Hepatocyte (in vitro differentiated cells): Measurements from ENCODE around the gene PSG7.
"Not testable (repeated sequence)": the region's sequence is repeated elsewhere in the genome, so short reads cannot be mapped to it uniquely, and the experiment has no call there.

Experiments used
- EZH2 ChIP-seq: fragments of 200-600 bp; sonication (generic); IDR thresholded peaks from 2 replicates; pipeline ENCODE4 v1.6.1; 2016; ENCODE audit warnings: antibody characterized with exemption, mild to moderate bottlenecking, borderline replicate concordance
- TF ChIP-seq, protein P1 (sequence below): fragments of 200-600 bp; sonication (generic); IDR thresholded peaks from 2 replicates; pipeline ENCODE4 v1.5.1; 2016; ENCODE audit warnings: antibody characterized with exemption, mild to moderate bottlenecking; ENCODE audit not compliant: poor library complexity

DNA sequence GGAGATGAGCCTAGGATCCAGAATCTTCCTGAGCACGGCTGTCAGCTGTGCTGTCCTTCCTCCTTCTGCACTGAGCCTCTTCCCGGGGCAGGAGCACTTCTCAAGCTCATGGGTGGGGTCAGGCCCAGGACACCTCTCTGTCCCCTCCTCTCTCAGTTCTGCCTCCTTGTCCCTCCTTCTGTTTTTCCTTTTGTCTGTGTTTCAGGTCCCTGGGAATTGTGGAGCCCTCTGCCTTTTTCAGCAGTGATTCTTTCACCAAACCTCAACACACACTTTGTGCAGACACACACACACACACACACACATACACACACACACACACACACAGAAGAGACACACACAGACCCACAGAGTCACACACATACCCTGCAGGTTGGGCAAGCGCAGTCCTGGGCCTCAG, at the start of gene PSG7:
- TF ChIP-seq, protein P1, sequence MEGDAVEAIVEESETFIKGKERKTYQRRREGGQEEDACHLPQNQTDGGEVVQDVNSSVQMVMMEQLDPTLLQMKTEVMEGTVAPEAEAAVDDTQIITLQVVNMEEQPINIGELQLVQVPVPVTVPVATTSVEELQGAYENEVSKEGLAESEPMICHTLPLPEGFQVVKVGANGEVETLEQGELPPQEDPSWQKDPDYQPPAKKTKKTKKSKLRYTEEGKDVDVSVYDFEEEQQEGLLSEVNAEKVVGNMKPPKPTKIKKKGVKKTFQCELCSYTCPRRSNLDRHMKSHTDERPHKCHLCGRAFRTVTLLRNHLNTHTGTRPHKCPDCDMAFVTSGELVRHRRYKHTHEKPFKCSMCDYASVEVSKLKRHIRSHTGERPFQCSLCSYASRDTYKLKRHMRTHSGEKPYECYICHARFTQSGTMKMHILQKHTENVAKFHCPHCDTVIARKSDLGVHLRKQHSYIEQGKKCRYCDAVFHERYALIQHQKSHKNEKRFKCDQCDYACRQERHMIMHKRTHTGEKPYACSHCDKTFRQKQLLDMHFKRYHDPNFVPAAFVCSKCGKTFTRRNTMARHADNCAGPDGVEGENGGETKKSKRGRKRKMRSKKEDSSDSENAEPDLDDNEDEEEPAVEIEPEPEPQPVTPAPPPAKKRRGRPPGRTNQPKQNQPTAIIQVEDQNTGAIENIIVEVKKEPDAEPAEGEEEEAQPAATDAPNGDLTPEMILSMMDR = not testable (repeated sequence)
- TF ChIP-seq EZH2 = not testable (repeated sequence)
